Measurements from ENCODE around the gene MYBBP1A. TPM values are rescaled to one million over a fixed set of nuclear protein-coding genes. Genes with fewer than 3 reads are reported as not detected.

MYBBP1A gene
- total RNA-seq, 1 experiment from 2014 or later = 130 TPM

- no TSS peak for BruUV-seq (replicated peaks)
- POLR2A ChIA-PET = interaction anchor here (1.3 kb wide), 1 partner anchor 38 kb away, joined by 3 read pairs; the partner anchor contains the start of gene MYBBP1A
Observed at GRCh38 chr17:4516735-4517134, 38.4 kb downstream of the MYBBP1A start.

More at GRCh38 chr17:4516735-4517134, 38.4 kb downstream of the MYBBP1A start:
- H3K9ac ChIP-seq (ENCODE audit: low read length) = no peak overlapping the region
- H3K9me2 ChIP-seq (ENCODE audit: insufficient read depth) = no peaks in the 10 kb centered on the region
- H3K4me1 ChIP-seq (ENCODE audit: control insufficient read depth in 1 of 2, insufficient read depth in 2 of 2, low read length in 2 of 2) = peaks cover 21 to 35% of the 10 kb centered on the region in 2 experiments
- no peaks in the 10 kb centered on the region for H3K79me2 ChIP-seq (ENCODE audit: insufficient read depth, low read length)
- no peaks in the 10 kb centered on the region for H4K20me1 ChIP-seq (ENCODE audit: insufficient read depth)
- ATAC-seq (no peak), DNase-seq (ENCODE audit: low read depth, low spot score) (no peak)
- no peak for TF ChIP-seq REST (IDR thresholded peaks at IDR 0.05; ENCODE audit: low read depth)
- TF ChIP-seq SRF (IDR thresholded peaks at IDR 0.05; ENCODE audit: low read depth) = no peak
- TF ChIP-seq ZNF274 (IDR thresholded peaks at IDR 0.05; ENCODE audit: low read depth, low read length) = no peak
- no peak for TF ChIP-seq POLR2AphosphoS5 (IDR thresholded peaks at IDR 0.05; ENCODE audit: low read depth, low read length)
- no peak for TF ChIP-seq SIN3A (IDR thresholded peaks at IDR 0.05; ENCODE audit: low read depth)
- TF ChIP-seq SP1 (IDR thresholded peaks at IDR 0.05; ENCODE audit: low read depth) = no peak
- TF ChIP-seq ZBTB33 (IDR thresholded peaks at IDR 0.05; ENCODE audit: extremely low read depth, insufficient replicate concordance, low read length) = no peak
- TF ChIP-seq ZFX (IDR thresholded peaks at IDR 0.05) = no peak
- H3K27ac ChIP-seq (ENCODE audit: low read depth, low read length) = no peak overlapping the region
- no peak overlapping the region for H3K4me2 ChIP-seq (ENCODE audit: low read length)
- intact Hi-C loops (cut with micrococcal nuclease) = no loop called here
- no peak overlapping the region for H3K4me3 ChIP-seq (replicated peaks in 1 of 2; ENCODE audit: low read depth in 1 of 2, low read length in 2 of 2)
- H3K36me3 ChIP-seq (ENCODE audit: control insufficient read depth in 1 of 2, insufficient read depth in 2 of 2, low read length in 2 of 2) = no peaks in the 10 kb centered on the region
- CTCF ChIA-PET = interaction anchor here (0.8 kb wide), 1 partner anchor 96 kb away, joined by 3 read pairs; no protein-coding TSS in a partner anchor
- no peaks in the 10 kb centered on the region for H3K9me3 ChIP-seq (ENCODE audit: control insufficient read depth in 1 of 2, insufficient read depth in 1 of 2, low read depth in 1 of 2, low read length in 2 of 2)
- H3K27me3 ChIP-seq (ENCODE audit: insufficient read depth, low read length) = no peaks in the 10 kb centered on the region
- no peak overlapping the region for H2AFZ ChIP-seq (ENCODE audit: low read depth, low read length, poor library complexity, severe bottlenecking)
- RAD21 ChIA-PET (ENCODE audit: low non-redundant PET in 1 of 2, low total read pairs in 2 of 2, uncharacterized antibody in 2 of 2, unreplicated experiment in 2 of 2) = no interaction called here
